ENCODE measurements around the gene TBC1D22A. TPM values are rescaled to one million over a fixed set of nuclear protein-coding genes. Genes with fewer than 3 reads are reported as not detected.

Gene TBC1D22A
- total and polyA plus RNA-seq, 2 experiments from 2014 or later = 9.6 to 13.3 TPM

DNA sequence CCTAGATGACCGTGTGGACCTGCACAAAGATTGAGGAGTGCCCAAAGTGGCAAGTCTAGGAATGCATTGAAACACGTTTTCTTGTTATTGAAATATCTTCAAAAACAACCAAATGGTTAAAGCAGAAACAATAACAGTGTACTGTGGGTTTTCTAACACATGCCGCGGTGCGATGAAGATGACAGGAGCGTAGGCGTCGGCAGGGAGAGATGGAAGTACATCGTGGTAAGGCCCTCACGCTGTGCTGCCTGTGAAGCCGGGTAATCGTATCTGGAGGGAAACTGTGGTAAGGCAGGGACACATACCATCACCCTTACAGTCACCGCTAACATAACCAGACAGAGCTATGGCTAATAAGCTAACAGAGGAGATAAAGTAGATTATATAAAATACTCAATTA is 261.4 kb downstream of the TBC1D22A start:
- Histone ChIP-seq H3K4me2 (no peak overlapping the region), H4K20me1 (replicated peaks; ENCODE audit: insufficient read depth) (no peaks in the 10 kb centered on the region), H3K4me3 (no peak overlapping the region), H3K4me1 (ENCODE audit: insufficient read depth) (peaks cover 17% of the 10 kb centered on the region), H3K79me2 (replicated peaks; ENCODE audit: insufficient read depth) (no peaks in the 10 kb centered on the region), H2AFZ (no peak overlapping the region), H3F3A (replicated peaks; ENCODE audit: low read depth) (no peaks in the 10 kb centered on the region), H3K36me3 (ENCODE audit: insufficient read depth) (no peaks in the 10 kb centered on the region), H3K27ac (ENCODE audit: low read depth) (no peak overlapping the region), H3K9me2 (ENCODE audit: insufficient read depth) (no peaks in the 10 kb centered on the region), H3K27me3 (ENCODE audit: insufficient read depth) (no peaks in the 10 kb centered on the region)
- no peak overlapping the region for H3K27ac Mint-ChIP-seq
- TF ChIP-seq NANOG (IDR thresholded peaks at IDR 0.05; ENCODE audit: borderline replicate concordance) = no peak
- DNase-seq (ENCODE audit: low spot score) = no peak
- peaks cover 2% of the 10 kb centered on the region for H3K27me3 Mint-ChIP-seq (ENCODE audit: insufficient read depth, low read depth, poor library complexity)
- ATAC-seq = no peak
- H3K4me3 Mint-ChIP-seq = no peak overlapping the region
- peaks cover 29% of the 10 kb centered on the region for H3K9me3 Mint-ChIP-seq
- H3K4me1 Mint-ChIP-seq = peaks cover 34% of the 10 kb centered on the region
- H3K36me3 Mint-ChIP-seq (ENCODE audit: low read depth) = peaks cover 30% of the 10 kb centered on the region

DNA sequence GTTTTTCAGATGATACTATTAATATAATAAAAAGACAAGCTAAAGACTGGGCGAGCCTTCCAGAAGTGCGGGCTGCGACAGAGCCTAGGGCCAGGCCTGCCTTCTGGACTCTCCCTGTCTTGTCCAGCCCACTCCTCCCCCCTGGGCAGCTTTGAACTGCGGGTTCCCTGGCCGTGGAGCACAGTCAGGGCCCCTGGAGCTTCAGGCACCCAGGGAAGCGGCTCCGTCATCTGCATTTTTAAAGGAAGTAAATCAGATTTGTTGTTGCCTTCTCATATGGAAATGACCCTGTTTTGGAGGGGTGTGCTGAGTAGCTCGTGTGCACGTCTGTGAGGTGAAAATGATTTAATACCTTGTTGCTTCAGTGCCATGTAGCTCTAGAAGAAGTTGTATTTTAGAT is 265.3 kb downstream of the TBC1D22A start:
- no peaks in the 10 kb centered on the region for H3K9me3 Mint-ChIP-seq
- H3K9me2 ChIP-seq (ENCODE audit: insufficient read depth) = no peaks in the 10 kb centered on the region
- H3K4me3 ChIP-seq = peak overlapping the region; percentile 39
- DNase-seq (ENCODE audit: low spot score) (peak; percentile 39), ATAC-seq (peak; percentile 87)
- peaks cover 17% of the 10 kb centered on the region for H3K4me1 ChIP-seq (ENCODE audit: insufficient read depth)
- no peak overlapping the region for H2AFZ ChIP-seq
- peaks cover 46% of the 10 kb centered on the region for H3K4me1 Mint-ChIP-seq
- no peaks in the 10 kb centered on the region for H3F3A ChIP-seq (replicated peaks; ENCODE audit: low read depth)
- peak overlapping the region; percentile 73 for H3K4me2 ChIP-seq
- peaks cover 5% of the 10 kb centered on the region; the same call in 1 of the 3 replicates for H3K36me3 Mint-ChIP-seq (ENCODE audit: low read depth)
- H3K4me3 Mint-ChIP-seq = peak overlapping the region; percentile 61
- no peaks in the 10 kb centered on the region; the same call in 1 of the 2 replicates for H3K79me2 ChIP-seq (replicated peaks; ENCODE audit: insufficient read depth)
- H3K27me3 ChIP-seq (ENCODE audit: insufficient read depth) = no peaks in the 10 kb centered on the region
- H3K27me3 Mint-ChIP-seq (ENCODE audit: insufficient read depth, low read depth, poor library complexity) = peaks cover 6% of the 10 kb centered on the region
- H4K20me1 ChIP-seq (replicated peaks; ENCODE audit: insufficient read depth) = no peaks in the 10 kb centered on the region
- H3K27ac Mint-ChIP-seq = no peak overlapping the region
- no peaks in the 10 kb centered on the region for H3K36me3 ChIP-seq (ENCODE audit: insufficient read depth)
- H3K27ac ChIP-seq (ENCODE audit: low read depth) = no peak overlapping the region
- TF ChIP-seq, protein P1, sequence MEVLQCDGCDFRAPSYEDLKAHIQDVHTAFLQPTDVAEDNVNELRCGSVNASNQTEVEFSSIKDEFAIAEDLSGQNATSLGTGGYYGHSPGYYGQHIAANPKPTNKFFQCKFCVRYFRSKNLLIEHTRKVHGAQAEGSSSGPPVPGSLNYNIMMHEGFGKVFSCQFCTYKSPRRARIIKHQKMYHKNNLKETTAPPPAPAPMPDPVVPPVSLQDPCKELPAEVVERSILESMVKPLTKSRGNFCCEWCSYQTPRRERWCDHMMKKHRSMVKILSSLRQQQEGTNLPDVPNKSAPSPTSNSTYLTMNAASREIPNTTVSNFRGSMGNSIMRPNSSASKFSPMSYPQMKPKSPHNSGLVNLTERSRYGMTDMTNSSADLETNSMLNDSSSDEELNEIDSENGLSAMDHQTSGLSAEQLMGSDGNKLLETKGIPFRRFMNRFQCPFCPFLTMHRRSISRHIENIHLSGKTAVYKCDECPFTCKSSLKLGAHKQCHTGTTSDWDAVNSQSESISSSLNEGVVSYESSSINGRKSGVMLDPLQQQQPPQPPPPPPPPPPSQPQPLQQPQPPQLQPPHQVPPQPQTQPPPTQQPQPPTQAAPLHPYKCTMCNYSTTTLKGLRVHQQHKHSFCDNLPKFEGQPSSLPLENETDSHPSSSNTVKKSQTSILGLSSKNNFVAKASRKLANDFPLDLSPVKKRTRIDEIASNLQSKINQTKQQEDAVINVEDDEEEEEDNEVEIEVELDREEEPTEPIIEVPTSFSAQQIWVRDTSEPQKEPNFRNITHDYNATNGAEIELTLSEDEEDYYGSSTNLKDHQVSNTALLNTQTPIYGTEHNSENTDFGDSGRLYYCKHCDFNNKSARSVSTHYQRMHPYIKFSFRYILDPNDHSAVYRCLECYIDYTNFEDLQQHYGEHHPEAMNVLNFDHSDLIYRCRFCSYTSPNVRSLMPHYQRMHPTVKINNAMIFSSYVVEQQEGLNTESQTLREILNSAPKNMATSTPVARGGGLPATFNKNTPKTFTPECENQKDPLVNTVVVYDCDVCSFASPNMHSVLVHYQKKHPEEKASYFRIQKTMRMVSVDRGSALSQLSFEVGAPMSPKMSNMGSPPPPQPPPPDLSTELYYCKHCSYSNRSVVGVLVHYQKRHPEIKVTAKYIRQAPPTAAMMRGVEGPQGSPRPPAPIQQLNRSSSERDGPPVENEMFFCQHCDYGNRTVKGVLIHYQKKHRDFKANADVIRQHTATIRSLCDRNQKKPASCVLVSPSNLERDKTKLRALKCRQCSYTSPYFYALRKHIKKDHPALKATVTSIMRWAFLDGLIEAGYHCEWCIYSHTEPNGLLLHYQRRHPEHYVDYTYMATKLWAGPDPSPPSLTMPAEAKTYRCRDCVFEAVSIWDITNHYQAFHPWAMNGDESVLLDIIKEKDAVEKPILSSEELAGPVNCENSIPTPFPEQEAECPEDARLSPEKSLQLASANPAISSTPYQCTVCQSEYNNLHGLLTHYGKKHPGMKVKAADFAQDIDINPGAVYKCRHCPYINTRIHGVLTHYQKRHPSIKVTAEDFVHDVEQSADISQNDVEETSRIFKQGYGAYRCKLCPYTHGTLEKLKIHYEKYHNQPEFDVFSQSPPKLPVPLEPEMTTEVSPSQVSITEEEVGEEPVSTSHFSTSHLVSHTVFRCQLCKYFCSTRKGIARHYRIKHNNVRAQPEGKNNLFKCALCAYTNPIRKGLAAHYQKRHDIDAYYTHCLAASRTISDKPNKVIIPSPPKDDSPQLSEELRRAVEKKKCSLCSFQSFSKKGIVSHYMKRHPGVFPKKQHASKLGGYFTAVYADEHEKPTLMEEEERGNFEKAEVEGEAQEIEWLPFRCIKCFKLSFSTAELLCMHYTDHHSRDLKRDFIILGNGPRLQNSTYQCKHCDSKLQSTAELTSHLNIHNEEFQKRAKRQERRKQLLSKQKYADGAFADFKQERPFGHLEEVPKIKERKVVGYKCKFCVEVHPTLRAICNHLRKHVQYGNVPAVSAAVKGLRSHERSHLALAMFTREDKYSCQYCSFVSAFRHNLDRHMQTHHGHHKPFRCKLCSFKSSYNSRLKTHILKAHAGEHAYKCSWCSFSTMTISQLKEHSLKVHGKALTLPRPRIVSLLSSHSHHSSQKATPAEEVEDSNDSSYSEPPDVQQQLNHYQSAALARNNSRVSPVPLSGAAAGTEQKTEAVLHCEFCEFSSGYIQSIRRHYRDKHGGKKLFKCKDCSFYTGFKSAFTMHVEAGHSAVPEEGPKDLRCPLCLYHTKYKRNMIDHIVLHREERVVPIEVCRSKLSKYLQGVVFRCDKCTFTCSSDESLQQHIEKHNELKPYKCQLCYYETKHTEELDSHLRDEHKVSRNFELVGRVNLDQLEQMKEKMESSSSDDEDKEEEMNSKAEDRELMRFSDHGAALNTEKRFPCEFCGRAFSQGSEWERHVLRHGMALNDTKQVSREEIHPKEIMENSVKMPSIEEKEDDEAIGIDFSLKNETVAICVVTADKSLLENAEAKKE (CRISPR knock-in tag; IDR thresholded peaks at IDR 0.05) = no peak
- TF ChIP-seq, protein P2, sequence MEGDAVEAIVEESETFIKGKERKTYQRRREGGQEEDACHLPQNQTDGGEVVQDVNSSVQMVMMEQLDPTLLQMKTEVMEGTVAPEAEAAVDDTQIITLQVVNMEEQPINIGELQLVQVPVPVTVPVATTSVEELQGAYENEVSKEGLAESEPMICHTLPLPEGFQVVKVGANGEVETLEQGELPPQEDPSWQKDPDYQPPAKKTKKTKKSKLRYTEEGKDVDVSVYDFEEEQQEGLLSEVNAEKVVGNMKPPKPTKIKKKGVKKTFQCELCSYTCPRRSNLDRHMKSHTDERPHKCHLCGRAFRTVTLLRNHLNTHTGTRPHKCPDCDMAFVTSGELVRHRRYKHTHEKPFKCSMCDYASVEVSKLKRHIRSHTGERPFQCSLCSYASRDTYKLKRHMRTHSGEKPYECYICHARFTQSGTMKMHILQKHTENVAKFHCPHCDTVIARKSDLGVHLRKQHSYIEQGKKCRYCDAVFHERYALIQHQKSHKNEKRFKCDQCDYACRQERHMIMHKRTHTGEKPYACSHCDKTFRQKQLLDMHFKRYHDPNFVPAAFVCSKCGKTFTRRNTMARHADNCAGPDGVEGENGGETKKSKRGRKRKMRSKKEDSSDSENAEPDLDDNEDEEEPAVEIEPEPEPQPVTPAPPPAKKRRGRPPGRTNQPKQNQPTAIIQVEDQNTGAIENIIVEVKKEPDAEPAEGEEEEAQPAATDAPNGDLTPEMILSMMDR (conservative IDR thresholded peaks at IDR 0.05; ENCODE audit: low read depth in 2 of 2) = no peak
- TF ChIP-seq EZH2phosphoT487 (IDR thresholded peaks at IDR 0.05; ENCODE audit: unreplicated experiment) (no peak), ZNF331 (CRISPR knock-in tag; IDR thresholded peaks at IDR 0.05; ENCODE audit: low read depth) (no peak), POLR2AphosphoS5 (IDR thresholded peaks at IDR 0.05; ENCODE audit: low read depth) (no peak), EZH2 (IDR thresholded peaks at IDR 0.05; ENCODE audit: low read depth, unreplicated experiment) (no peak), STAT1 (IDR thresholded peaks at IDR 0.05; ENCODE audit: unreplicated experiment) (no peak), CREB1 (CRISPR knock-in tag; IDR thresholded peaks at IDR 0.05; ENCODE audit: low read depth) (no peak), NANOG (IDR thresholded peaks at IDR 0.05; ENCODE audit: borderline replicate concordance) (no peak), ZNF114 (CRISPR knock-in tag; IDR thresholded peaks at IDR 0.05) (no peak), JUNB (IDR thresholded peaks at IDR 0.05; ENCODE audit: unreplicated experiment) (no peak)
- TF ChIP-seq, protein P3, sequence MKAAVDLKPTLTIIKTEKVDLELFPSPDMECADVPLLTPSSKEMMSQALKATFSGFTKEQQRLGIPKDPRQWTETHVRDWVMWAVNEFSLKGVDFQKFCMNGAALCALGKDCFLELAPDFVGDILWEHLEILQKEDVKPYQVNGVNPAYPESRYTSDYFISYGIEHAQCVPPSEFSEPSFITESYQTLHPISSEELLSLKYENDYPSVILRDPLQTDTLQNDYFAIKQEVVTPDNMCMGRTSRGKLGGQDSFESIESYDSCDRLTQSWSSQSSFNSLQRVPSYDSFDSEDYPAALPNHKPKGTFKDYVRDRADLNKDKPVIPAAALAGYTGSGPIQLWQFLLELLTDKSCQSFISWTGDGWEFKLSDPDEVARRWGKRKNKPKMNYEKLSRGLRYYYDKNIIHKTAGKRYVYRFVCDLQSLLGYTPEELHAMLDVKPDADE (IDR thresholded peaks at IDR 0.05) = no peak
